ENCODE data around the gene NUMB. TPM values are rescaled to one million over a fixed set of nuclear protein-coding genes. Genes with fewer than 3 reads are reported as not detected.
"Not testable (repeated sequence)": the region's sequence is repeated elsewhere in the genome, so short reads cannot be mapped to it uniquely, and the experiment has no call there.

NUMB gene
- total RNA-seq, 1 experiment from 2014 or later = 12.9 TPM

DNA sequence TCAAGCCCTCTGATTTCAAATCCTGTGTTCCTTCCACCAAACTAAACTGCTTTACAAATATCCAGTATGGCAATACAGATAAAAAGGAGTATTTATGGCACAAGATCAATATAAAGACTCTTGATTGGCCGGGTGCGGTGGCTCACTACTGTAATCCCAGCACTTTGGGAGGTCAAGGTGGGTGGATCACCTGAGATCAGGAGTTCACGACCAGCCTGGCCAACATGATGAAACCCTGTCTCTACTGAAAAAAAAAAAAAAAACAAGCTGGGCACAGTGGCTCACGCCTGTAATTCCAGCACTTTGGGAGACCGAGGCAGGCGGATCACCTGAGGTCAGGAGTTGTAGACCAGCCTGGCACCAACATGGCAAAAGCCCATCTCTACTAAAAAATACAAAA lies 35.3 kb downstream of the NUMB start:
- not testable (repeated sequence) for DNase-seq (ENCODE audit: low read depth)

DNA sequence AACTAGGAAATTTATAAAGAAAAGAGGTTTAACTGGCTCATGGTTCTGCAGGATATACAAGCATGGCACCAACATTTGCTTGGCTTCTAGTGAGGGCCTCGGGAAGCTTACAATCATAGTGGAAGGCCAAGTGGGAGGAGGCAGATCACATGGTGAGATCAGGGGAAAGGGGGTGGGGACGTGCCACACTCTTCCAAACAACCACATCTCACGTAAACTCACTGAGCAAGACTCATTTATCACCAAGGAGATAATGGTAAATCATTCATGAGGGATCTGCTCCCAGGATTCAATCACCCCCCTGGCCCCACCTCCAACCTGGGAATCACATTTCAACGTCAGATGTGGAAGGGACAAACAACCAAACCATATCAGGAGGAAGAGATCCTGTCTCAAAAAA lies 35.8 kb downstream of the NUMB start:
- peak; percentile 13 for DNase-seq (ENCODE audit: low read depth)

DNA sequence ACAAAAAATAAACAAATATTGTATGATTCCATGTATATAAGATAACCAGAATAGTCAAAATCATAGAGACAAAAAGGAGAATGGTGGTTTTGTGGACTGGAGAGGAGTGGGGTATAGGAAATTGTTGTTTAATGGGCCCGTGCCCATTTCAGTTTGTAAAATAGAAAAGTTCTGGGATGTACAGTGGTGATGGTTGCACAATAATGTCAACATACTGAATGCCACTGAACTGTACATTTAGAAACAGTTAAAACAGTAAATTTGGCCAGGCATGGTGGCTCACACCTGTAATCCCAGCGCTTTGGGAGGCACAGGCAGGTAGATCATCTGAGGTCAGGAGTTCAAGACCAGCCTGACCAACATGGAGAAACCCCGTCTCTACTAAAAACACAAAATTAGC lies 40.1 kb downstream of the NUMB start:
- DNase-seq (ENCODE audit: low read depth) = no peak

DNA sequence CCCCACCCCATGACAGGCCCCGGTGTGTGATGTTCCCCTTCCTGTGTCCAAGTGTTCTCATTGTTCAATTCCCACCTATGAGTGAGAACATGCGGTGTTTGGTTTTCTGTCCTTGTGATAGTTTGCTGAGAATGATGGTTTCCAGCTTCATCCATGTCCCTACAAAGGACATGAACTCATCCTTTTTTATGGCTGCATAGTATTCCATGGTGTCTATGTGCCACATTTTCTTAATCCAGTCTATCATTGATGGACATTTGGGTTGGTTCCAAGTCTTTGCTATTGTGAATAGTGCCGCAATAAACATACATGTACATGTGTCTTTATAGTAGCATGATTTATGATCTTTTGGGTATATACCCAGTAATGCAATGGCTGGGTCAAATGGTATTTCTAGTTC lies 52.1 kb downstream of the NUMB start:
- not testable (repeated sequence) for DNase-seq (ENCODE audit: low read depth)

DNA sequence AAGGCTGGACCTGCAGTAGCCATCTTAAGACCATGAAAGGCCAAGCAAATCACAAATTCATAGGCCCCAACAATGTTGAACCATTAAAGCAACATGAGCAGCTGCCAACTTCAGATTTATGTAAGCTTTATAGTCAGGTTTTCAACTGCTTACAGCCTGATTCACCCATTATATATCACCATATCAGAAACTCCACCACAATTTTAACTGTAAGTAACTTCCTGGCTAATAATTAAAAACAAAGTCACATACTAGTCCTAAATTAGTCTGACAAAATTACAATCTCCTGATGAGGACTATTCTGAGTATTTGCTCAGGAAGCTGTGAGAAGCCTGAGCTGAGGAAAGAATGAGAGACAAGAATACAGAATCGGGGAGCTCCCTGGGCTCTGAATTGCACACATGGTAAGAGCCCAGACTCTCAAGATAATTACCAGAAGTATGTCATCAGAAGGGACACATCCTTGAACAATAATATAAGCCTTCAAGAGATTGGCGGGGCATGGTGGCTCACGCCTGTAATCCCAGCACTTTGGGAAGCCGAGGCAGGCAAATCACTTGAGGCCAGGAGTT lies 55.1 kb downstream of the NUMB start:
- no peak for DNase-seq (ENCODE audit: low read depth)

DNA sequence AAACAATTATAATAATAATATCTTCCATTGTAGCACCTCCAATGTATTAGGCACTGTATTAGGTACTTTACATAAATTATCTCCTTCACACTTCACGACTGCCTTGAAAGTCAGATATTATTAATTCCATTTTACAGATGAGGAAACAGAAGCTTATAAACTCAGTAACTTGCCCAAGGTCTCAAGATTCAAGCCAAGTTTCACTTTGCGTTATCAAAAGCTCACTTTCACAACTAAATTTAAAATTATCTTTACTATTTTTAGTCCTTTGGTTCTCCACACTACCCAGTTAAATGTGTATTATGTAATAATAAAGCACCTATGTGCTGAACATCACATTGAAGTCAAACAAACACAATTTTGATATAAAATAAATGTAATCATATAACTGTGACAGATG lies 55.8 kb downstream of the NUMB start:
- DNase-seq (ENCODE audit: low read depth) = no peak

DNA sequence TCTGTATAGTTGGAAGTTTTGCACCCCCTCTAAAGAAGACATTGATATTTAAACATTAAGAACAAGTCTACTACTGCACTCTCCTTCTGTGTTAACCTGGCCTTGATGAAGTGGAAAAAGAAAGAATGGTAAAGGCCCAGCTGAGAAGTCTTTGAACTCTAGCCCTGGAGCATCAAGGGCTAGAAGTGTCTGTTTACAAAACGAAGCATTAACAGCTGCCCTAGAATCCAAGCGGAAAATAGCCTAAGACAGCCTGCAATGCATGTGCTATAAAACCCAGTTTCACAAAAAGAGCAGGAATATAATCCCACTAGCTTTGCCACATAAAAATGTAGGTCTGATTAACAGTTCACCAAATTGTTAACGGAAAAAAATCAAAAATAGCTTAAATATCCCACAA lies 60.5 kb downstream of the NUMB start:
- DNase-seq (ENCODE audit: low read depth) = no peak

DNA sequence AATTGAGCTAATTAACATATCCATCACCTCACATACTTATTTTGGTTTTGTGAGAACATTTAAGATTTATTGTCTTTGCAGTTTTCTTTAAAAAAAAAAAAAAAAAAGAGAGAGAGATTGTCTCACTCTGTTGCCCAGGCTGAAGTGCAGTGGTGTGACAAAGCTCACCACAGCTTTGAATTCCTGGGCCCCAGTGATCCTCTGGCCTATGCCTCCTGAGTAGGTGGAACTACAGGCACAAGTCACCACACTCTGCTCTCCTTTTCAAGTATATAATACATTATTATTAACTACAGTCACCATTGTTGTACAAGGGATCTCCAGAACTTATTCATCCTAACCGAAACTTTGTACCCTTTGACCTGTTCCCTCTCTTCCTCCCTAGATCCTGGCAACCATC lies 64.0 kb downstream of the NUMB start:
- no peak for DNase-seq (ENCODE audit: low read depth)

DNA sequence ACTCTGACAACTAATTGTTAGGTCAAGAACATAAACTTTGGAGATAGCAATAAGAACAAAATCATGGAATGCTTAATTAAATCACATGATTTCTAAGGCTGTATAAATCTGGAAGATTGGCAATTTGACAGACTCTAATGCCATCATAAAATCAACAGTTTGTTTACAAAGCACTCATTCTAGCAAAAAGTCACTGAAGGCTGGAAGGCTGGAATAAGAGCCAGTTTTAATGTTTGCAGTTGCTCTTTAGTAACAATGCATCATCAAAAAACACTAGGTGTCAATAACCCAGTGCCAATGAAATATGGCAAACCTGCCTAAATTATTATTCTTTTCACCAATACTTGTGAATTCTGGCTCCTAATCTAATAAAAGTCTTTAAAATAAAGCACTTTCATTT lies 65.0 kb downstream of the NUMB start:
- DNase-seq (ENCODE audit: low read depth) = no peak

DNA sequence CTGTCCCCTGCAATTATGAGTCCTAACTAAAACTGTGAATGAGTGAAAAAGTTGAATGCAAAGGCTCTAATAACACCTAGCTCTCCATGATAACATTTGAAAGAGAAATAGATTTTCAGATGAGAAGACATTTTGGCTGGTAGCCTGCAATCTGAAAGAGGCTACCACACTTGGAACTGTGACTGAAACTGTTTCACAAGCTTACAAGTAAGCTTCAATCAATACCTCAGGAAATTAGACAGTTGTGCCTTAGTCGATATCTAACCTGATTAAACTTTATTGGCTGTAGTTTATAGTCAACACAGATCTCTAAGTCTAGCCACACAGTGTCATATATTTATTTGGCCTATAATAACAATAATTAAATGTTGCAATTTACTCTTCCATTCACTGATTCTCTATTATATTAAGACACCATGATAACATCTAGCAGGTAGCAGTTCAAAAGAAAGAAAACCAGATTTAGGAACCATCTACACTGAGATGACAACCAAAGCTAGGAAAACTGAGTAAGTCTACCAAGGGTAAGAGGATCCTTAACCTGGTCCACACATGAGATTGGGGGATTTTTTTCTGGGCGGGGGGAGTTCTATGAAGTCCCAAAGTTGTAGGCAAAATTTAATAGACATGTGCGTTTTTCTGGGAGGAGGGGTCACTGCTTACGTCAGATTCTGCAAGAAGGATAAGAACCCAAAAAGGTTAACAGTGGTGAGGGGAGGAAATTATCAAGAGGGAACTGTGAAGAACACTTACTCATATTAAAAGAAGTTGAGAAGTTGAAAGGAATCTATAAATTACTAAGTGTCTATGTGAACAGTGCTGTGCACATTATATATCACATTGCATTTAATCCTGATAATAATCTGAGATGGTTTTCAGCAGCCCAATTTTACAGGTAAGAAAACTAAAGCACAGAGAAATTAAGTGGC lies 65.8 kb downstream of the NUMB start:
- no peak for DNase-seq (ENCODE audit: low read depth)

DNA sequence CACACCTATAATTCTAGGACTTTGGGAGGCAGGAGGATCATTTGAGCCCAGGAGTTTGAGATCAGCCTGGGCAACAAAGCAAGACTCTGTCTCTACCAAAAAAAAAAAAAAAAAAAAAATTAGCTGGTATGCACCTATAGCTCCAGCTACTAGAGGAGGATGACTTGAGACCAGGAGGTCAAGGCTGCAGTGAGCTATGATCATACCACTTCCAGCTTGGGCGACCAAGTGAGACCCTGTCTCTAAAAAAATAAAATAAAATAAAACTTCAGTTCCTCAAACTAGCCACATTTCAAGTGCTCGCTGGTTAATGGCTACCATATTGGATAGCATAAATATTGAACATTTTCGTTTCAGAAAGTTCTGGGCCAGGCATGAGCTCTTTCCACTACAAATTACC lies 70.5 kb downstream of the NUMB start:
- not testable (repeated sequence) for DNase-seq (ENCODE audit: low read depth)

DNA sequence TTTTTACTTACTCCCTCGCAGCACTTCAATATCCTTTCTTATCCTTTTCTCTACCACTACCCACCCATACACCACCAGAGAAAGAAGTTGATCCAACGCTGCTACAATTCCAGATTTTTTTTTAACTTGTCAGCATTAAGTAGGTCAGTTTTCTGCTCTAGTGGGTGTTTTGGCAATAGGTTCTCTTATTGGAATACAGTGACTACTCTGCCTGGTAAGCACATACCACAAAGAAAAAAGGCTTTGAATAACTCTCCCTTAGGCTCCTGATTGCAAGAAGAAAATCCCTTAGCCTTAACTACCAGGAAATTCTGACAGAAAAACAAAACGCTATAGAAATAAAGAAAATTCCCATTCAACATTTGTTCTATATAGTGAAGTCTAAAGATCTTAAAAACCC lies 72.0 kb downstream of the NUMB start:
- DNase-seq (ENCODE audit: low read depth) = no peak

DNA sequence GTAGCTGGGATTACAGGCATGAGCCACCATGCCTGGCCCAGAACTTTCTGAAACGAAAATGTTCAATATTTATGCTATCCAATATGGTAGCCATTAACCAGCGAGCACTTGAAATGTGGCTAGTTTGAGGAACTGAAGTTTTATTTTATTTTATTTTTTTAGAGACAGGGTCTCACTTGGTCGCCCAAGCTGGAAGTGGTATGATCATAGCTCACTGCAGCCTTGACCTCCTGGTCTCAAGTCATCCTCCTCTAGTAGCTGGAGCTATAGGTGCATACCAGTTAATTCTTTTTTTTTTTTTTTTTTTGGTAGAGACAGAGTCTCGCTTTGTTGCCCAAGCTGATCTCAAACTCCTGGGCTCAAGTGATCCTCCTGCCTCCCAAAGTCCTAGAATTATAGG lies 73.3 kb downstream of the NUMB start:
- DNase-seq (ENCODE audit: low read depth) = not testable (repeated sequence)

DNA sequence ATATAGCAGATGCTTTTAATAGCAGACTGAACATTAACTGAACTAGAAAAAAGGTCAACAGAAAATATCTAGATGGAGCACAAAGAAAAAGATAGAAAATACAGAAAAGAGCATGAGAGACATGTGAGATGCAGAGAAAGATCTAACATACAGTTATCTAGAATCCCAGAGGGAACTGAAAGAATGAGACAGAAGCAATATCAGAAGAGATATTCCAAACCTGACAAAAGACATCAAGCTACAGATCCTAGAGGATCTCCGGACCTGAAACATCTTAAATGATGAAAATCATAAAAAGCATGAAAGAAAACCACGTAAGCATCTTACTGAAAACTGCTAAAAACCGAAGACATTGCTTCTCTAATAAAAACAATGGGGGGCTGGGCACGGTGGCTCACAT lies 75.0 kb downstream of the NUMB start:
- no peak for DNase-seq (ENCODE audit: low read depth)

DNA sequence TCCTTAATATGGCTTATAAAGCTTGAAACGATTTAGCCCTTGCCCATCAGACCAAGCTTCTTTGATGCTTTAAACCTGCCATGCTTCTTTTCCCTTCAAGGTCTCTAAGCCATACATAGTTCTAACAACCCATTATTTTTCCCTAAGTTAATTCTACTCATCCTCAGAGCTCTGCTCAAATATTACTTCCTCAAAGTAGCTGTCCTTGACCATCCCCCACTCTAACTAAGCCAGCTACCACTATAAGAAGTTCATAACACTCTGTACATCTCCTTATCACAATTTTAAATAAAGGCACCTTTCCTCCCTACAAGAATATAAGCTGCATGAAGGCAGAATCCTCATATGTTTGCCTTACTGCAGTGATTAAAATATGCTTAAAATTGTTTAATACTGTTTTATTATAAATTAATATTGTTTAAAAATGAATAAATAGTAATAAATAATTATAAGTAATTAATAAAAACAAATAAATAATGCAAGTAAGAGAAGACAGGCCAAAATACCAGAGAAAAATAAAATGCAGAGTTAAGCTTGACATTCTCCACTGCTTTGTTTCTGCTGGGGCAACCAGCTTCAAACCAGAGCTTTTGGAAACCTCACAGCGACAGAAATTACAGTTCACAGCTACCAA lies 76.8 kb downstream of the NUMB start:
- DNase-seq (ENCODE audit: low read depth) = no peak

DNA sequence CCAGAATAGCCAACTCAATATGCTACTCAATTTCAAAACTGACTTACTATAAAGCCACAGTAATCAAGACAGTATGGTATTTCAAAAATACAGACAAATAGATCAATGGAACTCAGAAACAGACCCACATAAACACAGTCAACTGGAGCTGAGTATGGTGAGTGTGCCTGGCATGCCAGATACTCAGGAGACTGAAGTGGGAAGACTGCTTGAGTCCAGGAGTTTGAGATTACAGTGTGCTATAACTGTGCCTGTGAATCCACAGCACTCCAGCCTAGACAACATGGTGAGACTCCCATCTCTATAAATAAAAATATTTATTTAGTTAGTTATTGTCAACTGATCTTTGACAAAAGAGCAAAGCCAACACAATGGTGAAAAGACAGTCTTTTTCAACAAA lies 81.8 kb downstream of the NUMB start:
- no peak for DNase-seq (ENCODE audit: low read depth)

DNA sequence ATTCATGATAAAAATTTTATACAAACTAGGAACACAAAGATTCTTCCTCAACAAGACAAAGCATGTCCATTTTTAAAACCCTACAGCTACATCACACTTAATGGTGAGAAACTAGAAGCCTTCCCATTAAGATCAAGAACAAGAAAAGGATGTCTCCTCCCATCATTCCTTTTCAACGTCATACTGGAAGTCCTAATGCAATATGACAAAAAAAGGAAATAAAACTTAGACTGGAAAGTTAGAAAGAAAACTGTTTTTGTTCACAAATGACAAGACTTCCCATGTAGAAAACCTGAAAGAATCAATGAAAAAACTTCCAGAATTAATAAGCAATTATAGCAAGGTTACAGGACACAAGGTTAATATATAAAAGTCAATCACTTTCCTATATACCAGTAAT lies 82.5 kb downstream of the NUMB start:
- DNase-seq (ENCODE audit: low read depth) = no peak

DNA sequence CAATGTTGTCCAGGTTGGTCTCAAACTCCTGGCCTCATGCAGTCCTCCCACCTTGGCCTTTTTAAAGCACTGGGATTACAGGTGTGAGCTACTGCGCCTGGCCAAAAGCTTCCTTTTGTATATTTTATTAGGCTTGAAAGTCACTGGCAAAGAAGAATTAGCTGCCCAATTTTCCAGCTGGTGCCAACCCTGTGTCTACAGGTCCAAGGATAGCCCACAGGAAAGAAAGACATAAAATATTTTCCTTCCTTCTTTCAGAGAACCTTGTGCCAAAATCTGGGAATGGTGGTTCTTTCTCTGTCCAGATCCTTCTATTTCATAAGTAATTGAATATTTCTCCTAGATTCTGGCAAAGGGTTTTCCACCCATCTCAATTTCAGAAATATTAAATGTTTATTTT lies 84.1 kb downstream of the NUMB start:
- DNase-seq (ENCODE audit: low read depth) = no peak

DNA sequence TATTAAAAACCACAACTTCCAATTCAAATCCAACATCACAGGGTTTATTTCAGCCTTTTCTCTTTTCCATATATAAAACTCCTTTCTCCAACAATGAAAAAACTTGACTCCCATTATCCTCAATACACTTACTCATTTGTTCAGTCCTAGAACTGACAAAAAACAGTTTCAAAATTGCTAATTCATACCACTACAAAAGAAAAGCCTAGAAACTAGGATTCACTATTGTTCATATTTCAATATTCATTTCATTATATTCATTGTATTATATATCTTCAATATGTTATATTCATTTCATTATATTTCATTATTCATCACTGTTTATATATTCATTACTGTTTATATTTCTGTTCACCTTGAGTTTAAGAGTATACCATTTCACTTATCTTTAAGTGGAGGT lies 85.8 kb downstream of the NUMB start:
- no peak for DNase-seq (ENCODE audit: low read depth)

DNA sequence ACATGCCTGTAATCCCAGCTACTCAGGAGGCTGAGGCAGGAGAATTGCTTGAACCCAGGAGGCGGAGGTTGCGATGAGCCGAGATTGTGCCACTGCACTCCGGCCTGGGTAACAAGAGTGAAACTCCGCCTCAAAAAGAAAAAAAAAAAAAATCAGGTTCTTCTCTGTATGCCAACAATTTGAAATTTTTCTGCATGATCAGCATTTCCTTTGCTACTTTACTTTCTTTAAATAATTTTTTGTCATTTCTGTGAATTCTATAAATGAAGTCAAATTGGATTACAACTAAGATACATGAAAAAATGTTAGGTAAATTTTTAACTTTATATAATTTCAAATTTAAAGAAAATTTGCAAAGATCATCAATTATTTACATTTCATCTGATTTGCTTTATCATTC lies 87.8 kb downstream of the NUMB start:
- DNase-seq (ENCODE audit: low read depth) = no peak

DNA sequence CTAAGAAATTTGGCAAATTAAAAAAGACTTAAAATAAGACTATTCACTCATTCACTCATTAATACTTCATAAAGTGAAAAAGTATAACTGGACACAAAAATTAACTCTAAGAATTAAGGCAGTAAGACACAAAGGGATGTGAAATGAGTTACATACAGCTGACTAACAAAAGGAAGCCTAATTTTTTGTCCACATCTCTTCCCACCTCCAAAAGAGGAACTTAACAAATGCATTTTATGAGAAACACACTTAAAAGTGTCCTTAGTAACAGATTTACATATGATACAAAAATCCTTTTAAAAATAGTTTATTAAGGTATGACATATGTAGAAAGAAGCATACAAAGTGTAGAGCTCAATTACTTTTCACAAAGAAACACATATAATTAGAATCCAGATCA lies 88.9 kb downstream of the NUMB start:
- DNase-seq (ENCODE audit: low read depth) = no peak

DNA sequence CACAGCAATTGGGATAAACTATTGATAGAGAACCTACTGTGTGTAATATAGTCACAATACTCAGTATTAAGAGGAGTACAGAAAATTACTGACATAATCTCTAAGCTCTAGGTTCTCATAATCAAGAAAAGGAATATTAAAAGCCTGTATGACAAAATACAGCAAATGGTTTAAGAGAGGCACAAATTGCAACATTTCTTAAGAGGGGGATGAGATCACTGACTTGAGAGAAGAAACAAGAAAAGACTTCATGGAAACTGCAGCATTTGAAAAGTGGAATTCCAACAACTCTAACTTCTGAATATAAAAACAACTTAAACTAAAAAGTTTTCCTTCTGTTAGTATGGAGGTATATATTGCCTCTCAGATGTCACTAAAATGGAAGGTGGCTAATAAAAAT lies 89.7 kb downstream of the NUMB start:
- DNase-seq (ENCODE audit: low read depth) = no peak

DNA sequence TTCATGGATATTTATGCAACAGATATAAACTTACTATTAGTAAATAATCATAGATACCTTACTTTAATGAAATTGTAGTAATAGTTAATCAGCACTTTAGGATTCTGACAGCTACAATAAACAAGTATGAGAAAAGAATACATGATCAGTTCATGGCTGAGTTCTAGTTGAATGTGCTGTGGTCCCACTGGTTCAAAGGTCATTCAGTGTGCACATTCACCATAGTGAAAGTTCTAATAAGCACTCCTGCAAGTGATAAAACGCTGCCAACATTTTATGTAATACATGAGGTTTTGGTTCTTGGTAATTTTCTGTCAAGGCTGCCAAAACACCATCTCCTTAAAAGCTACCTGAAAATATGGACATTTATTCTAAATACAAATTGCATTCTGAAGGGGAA lies 92.6 kb downstream of the NUMB start:
- no peak for DNase-seq (ENCODE audit: low read depth)
